H9 (cell line): Measurements from ENCODE around the gene BBX. TPM values are rescaled to one million over a fixed set of nuclear protein-coding genes. Genes with fewer than 3 reads are reported as not detected.
A peak's percentile ranks its signal among the peaks of the same experiment; 100 is the strongest.

Experiments
- DNase-seq: peaks from one replicate; pipeline ENCODE4 v3.0.0-alpha.2; 2017
- H2AFZ ChIP-seq: one replicate; pipeline ENCODE4 v1.6.1; 2013; ENCODE audit warnings: mild to moderate bottlenecking, low read length, control low read depth, moderate library complexity
- H2AK5ac ChIP-seq: 2 replicates; pipeline ENCODE4 v1.6.1; 2013; ENCODE audit warnings: low read length, control low read depth, mixed read lengths; ENCODE audit not compliant: insufficient read length
- H2BK120ac ChIP-seq: one replicate; pipeline ENCODE4 v1.6.1; 2013; ENCODE audit warnings: low read depth, mild to moderate bottlenecking, low read length, control low read depth, inconsistent platforms; ENCODE audit not compliant: poor library complexity, severe bottlenecking
- H2BK12ac ChIP-seq: 2 replicates; pipeline ENCODE4 v1.6.1; 2013; ENCODE audit warnings: low read length, control low read depth, mixed read lengths, low read depth; ENCODE audit not compliant: insufficient read length
- H2BK15ac ChIP-seq: 2 replicates; pipeline ENCODE4 v1.6.1; 2013; ENCODE audit warnings: low read depth, low read length, control low read depth
- H2BK20ac ChIP-seq: one replicate; pipeline ENCODE4 v1.6.1; 2013; ENCODE audit warnings: low read depth, mild to moderate bottlenecking, low read length, control low read depth, inconsistent platforms; ENCODE audit not compliant: poor library complexity, severe bottlenecking
- H2BK5ac ChIP-seq: 2 replicates; pipeline ENCODE4 v1.6.1; 2013; ENCODE audit warnings: low read length, control low read depth, mixed read lengths; ENCODE audit not compliant: insufficient read length
- H3K14ac ChIP-seq: 2 replicates; pipeline ENCODE4 v1.6.1; 2013; ENCODE audit warnings: low read length, control low read depth; ENCODE audit not compliant: insufficient read depth
- H3K18ac ChIP-seq: 2 replicates; pipeline ENCODE4 v1.6.1; 2013; ENCODE audit warnings: low read depth, mild to moderate bottlenecking, mixed read lengths, low read length, control low read depth; ENCODE audit not compliant: insufficient read length
- H3K23ac ChIP-seq: 2 replicates; pipeline ENCODE4 v1.6.1; 2013; ENCODE audit warnings: low read length, control low read depth, mixed read lengths, low read depth; ENCODE audit not compliant: insufficient read length
- H3K23me2 ChIP-seq: 2 replicates; pipeline ENCODE4 v1.6.1; 2013; ENCODE audit warnings: low read depth, mild to moderate bottlenecking, mixed read lengths, low read length, control low read depth; ENCODE audit not compliant: insufficient read length, poor library complexity, severe bottlenecking
- H3K27ac ChIP-seq: 2 replicates; pipeline ENCODE4 v1.5.1; 2013; ENCODE audit warnings: low read length, control low read depth, mixed read lengths, low read depth; ENCODE audit not compliant: insufficient read length
- H3K27me3 ChIP-seq: 2 replicates; pipeline ENCODE4 v1.6.1; 2013; ENCODE audit warnings: low read length, control low read depth, inconsistent platforms; ENCODE audit not compliant: insufficient read depth
- H3K4ac ChIP-seq: 2 replicates; pipeline ENCODE4 v1.6.1; 2013; ENCODE audit warnings: low read depth, mild to moderate bottlenecking, control low read depth, inconsistent platforms, low read length, moderate library complexity
- H3K4me1 ChIP-seq: 2 replicates; pipeline ENCODE4 v1.6.1; 2013; ENCODE audit warnings: low read length, control low read depth, inconsistent platforms; ENCODE audit not compliant: insufficient read depth
- H3K4me2 ChIP-seq: 2 replicates; pipeline ENCODE4 v1.6.1; 2013; ENCODE audit warnings: low read length, control low read depth, mixed read lengths; ENCODE audit not compliant: insufficient read length, insufficient read depth
- H3K56ac ChIP-seq: 2 replicates; pipeline ENCODE4 v1.6.1; 2013; ENCODE audit warnings: low read depth, mild to moderate bottlenecking, mixed read lengths, low read length, control low read depth; ENCODE audit not compliant: insufficient read length
- H3K79me1 ChIP-seq: 2 replicates; pipeline ENCODE4 v1.6.1; 2013; ENCODE audit warnings: low read depth, mild to moderate bottlenecking, moderate library complexity, low read length, control low read depth, inconsistent platforms; ENCODE audit not compliant: insufficient read depth, poor library complexity, severe bottlenecking
- H3K79me2 ChIP-seq: 2 replicates; pipeline ENCODE4 v1.6.1; 2013; ENCODE audit warnings: low read length, control low read depth, inconsistent platforms; ENCODE audit not compliant: insufficient read depth
- H3K9ac ChIP-seq: 2 replicates; pipeline ENCODE4 v1.6.1; 2013; ENCODE audit warnings: low read length, control low read depth, mixed read lengths; ENCODE audit not compliant: insufficient read length; ENCODE audit errors: extremely low read depth
- H3K9me3 ChIP-seq: one replicate; pipeline ENCODE4 v1.6.1; 2013; ENCODE audit warnings: low read depth, low read length, inconsistent platforms; ENCODE audit not compliant: control insufficient read depth
- H3T11ph ChIP-seq: one replicate; pipeline ENCODE4 v1.6.1; 2013; ENCODE audit warnings: mild to moderate bottlenecking, low read length, control low read depth, inconsistent platforms
- H4K20me1 ChIP-seq: one replicate; pipeline ENCODE4 v1.6.1; 2013; ENCODE audit not compliant: control insufficient read depth, insufficient read length, insufficient read depth
- H4K5ac ChIP-seq: 2 replicates; pipeline ENCODE4 v1.6.1; 2013; ENCODE audit warnings: low read depth, mild to moderate bottlenecking, mixed read lengths, low read length, control low read depth; ENCODE audit not compliant: insufficient read length
- H4K8ac ChIP-seq: replicated peaks from 2 replicates; pipeline ENCODE4 v1.6.1; 2013; ENCODE audit warnings: low read length, control low read depth, mixed read lengths, low read depth; ENCODE audit not compliant: insufficient read length
- H4K91ac ChIP-seq: 2 replicates; pipeline ENCODE4 v1.6.1; 2013; ENCODE audit warnings: low read depth, mild to moderate bottlenecking, moderate library complexity, mixed read lengths, low read length, control low read depth; ENCODE audit not compliant: insufficient read length
- H3K27ac Mint-ChIP-seq, 3 experiments: 2 replicates in 2 of 3; 3 replicates in 1 of 3; pipeline ENCODE4 v1.8.0; 2020 to 2021; ENCODE audit warnings: mixed read lengths in 3 of 3, mild to moderate bottlenecking in 1 of 3, moderate library complexity in 1 of 3
- H3K27me3 Mint-ChIP-seq: 2 replicates; pipeline ENCODE4 v1.8.0; 2021; ENCODE audit warnings: low read depth, mild to moderate bottlenecking, moderate library complexity, mixed read lengths
- H3K36me3 Mint-ChIP-seq, 3 experiments: 2 replicates in 2 of 3; 3 replicates in 1 of 3; pipeline ENCODE4 v1.8.0; 2020 to 2021; ENCODE audit warnings: low read depth in 3 of 3, mixed read lengths in 3 of 3; ENCODE audit not compliant: insufficient read depth in 1 of 3
- H3K4me1 Mint-ChIP-seq, 2 experiments: 2 replicates each; pipeline ENCODE4 v1.8.0; 2020; ENCODE audit warnings: mixed read lengths in 2 of 2
- H3K4me3 Mint-ChIP-seq, 2 experiments: 2 replicates in 1 of 2; 3 replicates in 1 of 2; pipeline ENCODE4 v1.8.0; 2020 to 2021; ENCODE audit warnings: mild to moderate bottlenecking in 2 of 2, mixed read lengths in 2 of 2, moderate library complexity in 1 of 2
- H3K9me3 Mint-ChIP-seq, 2 experiments: 2 replicates in 1 of 2; 3 replicates in 1 of 2; pipeline ENCODE4 v1.8.0; 2020; ENCODE audit warnings: mild to moderate bottlenecking in 2 of 2, mixed read lengths in 2 of 2, moderate library complexity in 1 of 2
- CTCF ChIP-seq: fragments of 200-600 bp; sonication (generic); conservative IDR thresholded peaks from 3 replicates; pipeline ENCODE4 v1.8.0; 2021; ENCODE audit warnings: antibody characterized with exemption, mild to moderate bottlenecking
- WGBS: extraction: QIAGEN DNeasy Blood & Tissue Kit; methylation state at CpG from one replicate; pipeline ENCODE4 v1.1.7; 2013; ENCODE audit warnings: missing lambda C conversion rate, low lambda C conversion rate, mixed read lengths; ENCODE audit not compliant: insufficient read length; ENCODE audit errors: extremely low coverage; 5-methylcytosine and 5-hydroxymethylcytosine counted together
- total RNA-seq: library from RNA; stranded (reverse); gene quantifications from 2 replicates; pipeline ENCODE4 v1.2.1, GENCODE V29; 2021

Gene BBX
- total RNA-seq, 1 experiment from 2014 or later: 34.8 TPM

GRCh38 chr3:107662124-107662507 lies 139.4 kb downstream of the BBX start:
- no peak overlapping the region for H2AK5ac ChIP-seq
- no peak overlapping the region for H3K4me2 ChIP-seq
- no peak overlapping the region for H3T11ph ChIP-seq
- 0 out of 2 replicates have a peak, but pooled peaks cover 2% of the 10 kb centered on the region for H3K79me2 ChIP-seq
- H3K79me1 ChIP-seq: no peaks in the 10 kb centered on the region
- no peak overlapping the region for H3K14ac ChIP-seq
- WGBS: no CpG with 5 or more reads among the region's 4 CpGs
- H3K27me3 ChIP-seq: no peaks in the 10 kb centered on the region
- H4K20me1 ChIP-seq: no peaks in the 10 kb centered on the region
- no peak overlapping the region for H3K9ac ChIP-seq
- no peak overlapping the region for H4K8ac ChIP-seq
- H2AFZ ChIP-seq: no peak overlapping the region
- H3K36me3 Mint-ChIP-seq: peaks cover 0 to 2% (median 0%) of the 10 kb centered on the region in 3 experiments; a peak in 2 of 7 replicates
- H3K23ac ChIP-seq: no peak overlapping the region
- no peak overlapping the region for H2BK120ac ChIP-seq
- DNase-seq: no peak
- H3K4ac ChIP-seq: no peak overlapping the region
- no peak overlapping the region for H3K18ac ChIP-seq
- H3K27ac Mint-ChIP-seq: peak overlapping the region; percentile 60 to 96 (median 82); a peak in 5 of 7 replicates
- no peak overlapping the region for H3K4me3 Mint-ChIP-seq
- peaks cover 2% of the 10 kb centered on the region; the same call in 1 of the 2 replicates for H3K4me1 ChIP-seq
- no peak overlapping the region for H4K5ac ChIP-seq
- H3K4me1 Mint-ChIP-seq: peaks cover 35 to 36% of the 10 kb centered on the region in 2 experiments
- H2BK5ac ChIP-seq: no peak overlapping the region
- TF ChIP-seq CTCF: no peak
- H3K27me3 Mint-ChIP-seq: no peaks in the 10 kb centered on the region
- no peak overlapping the region for H3K27ac ChIP-seq
- H3K9me3 ChIP-seq: no peaks in the 10 kb centered on the region
- no peaks in the 10 kb centered on the region for H3K9me3 Mint-ChIP-seq
- H3K23me2 ChIP-seq: no peaks in the 10 kb centered on the region
- no peak overlapping the region for H2BK15ac ChIP-seq
- no peak overlapping the region for H4K91ac ChIP-seq
- H2BK12ac ChIP-seq: no peak overlapping the region
- no peak overlapping the region for H3K56ac ChIP-seq
- no peak overlapping the region for H2BK20ac ChIP-seq
